GM21737 (cell line): Measurements from ENCODE around the gene WDFY1.

ENCODE experiments used
- ATAC-seq: cut with Tn5 transposase; IDR thresholded peaks from one replicate; pipeline ENCODE4 v1.9.1; 2021; ENCODE audit warnings: mild to moderate bottlenecking, moderate library complexity; ENCODE audit not compliant: unreplicated experiment

WDFY1 gene

GRCh38 chr2:223865124-223865523 lies 80.0 kb downstream of the WDFY1 start:
- no peak for ATAC-seq

GRCh38 chr2:223863491-223863890 lies 81.6 kb downstream of the WDFY1 start:
- ATAC-seq: no peak

- ATAC-seq: no peak
Observed at GRCh38 chr2:223860809-223861738, 84.1 kb downstream of the WDFY1 start.

- no peak for ATAC-seq
Observed at GRCh38 chr2:223859070-223859469, 86.1 kb downstream of the WDFY1 start.

- no peak for ATAC-seq
Observed at GRCh38 chr2:223856584-223856983, 88.6 kb downstream of the WDFY1 start.

GRCh38 chr2:223856021-223856420 lies 89.1 kb downstream of the WDFY1 start:
- ATAC-seq: no peak

- no peak for ATAC-seq
Observed at GRCh38 chr2:223855426-223855825, 89.7 kb downstream of the WDFY1 start.

- ATAC-seq: no peak
Observed at GRCh38 chr2:223854741-223855140, 90.4 kb downstream of the WDFY1 start.

GRCh38 chr2:223853425-223853837 lies 91.7 kb downstream of the WDFY1 start:
- ATAC-seq: no peak

GRCh38 chr2:223852281-223852795 lies 92.8 kb downstream of the WDFY1 start:
- ATAC-seq: no peak

GRCh38 chr2:223847410-223847809 lies 97.7 kb downstream of the WDFY1 start:
- no peak for ATAC-seq

GRCh38 chr2:223846515-223846914 lies 98.6 kb downstream of the WDFY1 start:
- ATAC-seq: no peak

GRCh38 chr2:223841436-223842190 lies 103.5 kb downstream of the WDFY1 start:
- no peak for ATAC-seq

GRCh38 chr2:223837287-223838061 lies 107.7 kb downstream of the WDFY1 start, which contains the start of gene AP1S3:
Gene AP1S3, minus strand, starts transcription at chr2:223837582. Its CDS starts 132 bp downstream, at chr2:223837450.
- peak; percentile 54 for ATAC-seq

GRCh38 chr2:223835701-223836532 lies 109.2 kb downstream of the WDFY1 start:
- peak; percentile 50 for ATAC-seq

- no peak for ATAC-seq
Observed at GRCh38 chr2:223834431-223834830, 110.7 kb downstream of the WDFY1 start.

GRCh38 chr2:223832241-223832903 lies 112.8 kb downstream of the WDFY1 start:
- ATAC-seq: no peak

- ATAC-seq: no peak
Observed at GRCh38 chr2:223829128-223829527, 116.0 kb downstream of the WDFY1 start.

- no peak for ATAC-seq
Observed at GRCh38 chr2:223828314-223828713, 116.8 kb downstream of the WDFY1 start.
